NCI-H187 treated with DMSO at 0.1 percent for 48 hours (cell line): Measurements from ENCODE around the gene CAMKMT.
"Not testable (repeated sequence)": the region's sequence is repeated elsewhere in the genome, so short reads cannot be mapped to it uniquely, and the experiment has no call there.

Source experiments
- DNase-seq: peaks from one replicate; lab custom pipeline; 2025; lab: John Stamatoyannopoulos, UW

CAMKMT gene

GRCh38 chr2:44550561-44550960, 188.8 kb downstream of the CAMKMT start:
- DNase-seq: no peak

DNA sequence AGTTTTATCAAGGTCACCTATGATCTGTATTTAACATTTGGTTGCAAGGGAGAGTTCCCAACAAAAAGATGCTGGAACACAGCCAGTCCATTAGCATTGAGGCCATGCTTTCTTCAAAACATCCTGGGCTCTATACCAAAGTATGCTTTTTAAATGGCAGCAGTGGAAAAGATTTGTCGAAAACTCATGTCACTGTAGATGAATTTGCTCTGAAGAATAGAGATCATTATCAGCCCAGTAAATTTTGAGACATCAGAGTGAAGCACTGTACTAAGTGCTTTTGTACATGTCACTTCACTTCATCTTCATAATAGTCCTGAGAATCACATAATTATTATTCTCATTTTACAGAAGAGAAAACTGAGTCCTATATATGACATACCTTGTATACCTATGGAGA, 189.8 kb downstream of the CAMKMT start:
- no peak for DNase-seq

DNA sequence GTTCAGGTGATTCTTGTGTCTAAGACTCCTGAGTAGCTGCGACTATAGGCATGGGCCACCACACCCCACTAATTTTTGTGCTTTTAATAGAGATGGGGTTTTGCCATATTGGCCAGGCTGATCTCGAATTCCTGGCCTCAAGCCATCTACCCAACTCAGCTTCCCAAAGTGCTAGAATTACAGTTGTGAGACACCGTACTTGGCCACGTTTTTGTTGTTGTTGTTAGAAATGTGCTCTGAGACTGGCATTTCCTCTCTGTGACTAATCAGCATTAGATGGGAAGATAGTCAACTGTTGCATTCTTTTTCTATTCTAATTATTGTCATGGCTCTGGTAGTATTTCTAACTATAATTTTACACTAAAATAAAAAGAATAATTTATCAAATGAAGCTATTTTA, 191.7 kb downstream of the CAMKMT start:
- DNase-seq: no peak

- no peak for DNase-seq
These were observed 194.0 kb downstream of the CAMKMT start for GRCh38 chr2:44555700-44556099.

GRCh38 chr2:44559108-44559507, 197.4 kb downstream of the CAMKMT start:
- no peak for DNase-seq

GRCh38 chr2:44560352-44560751, 198.6 kb downstream of the CAMKMT start:
- DNase-seq: no peak

DNA sequence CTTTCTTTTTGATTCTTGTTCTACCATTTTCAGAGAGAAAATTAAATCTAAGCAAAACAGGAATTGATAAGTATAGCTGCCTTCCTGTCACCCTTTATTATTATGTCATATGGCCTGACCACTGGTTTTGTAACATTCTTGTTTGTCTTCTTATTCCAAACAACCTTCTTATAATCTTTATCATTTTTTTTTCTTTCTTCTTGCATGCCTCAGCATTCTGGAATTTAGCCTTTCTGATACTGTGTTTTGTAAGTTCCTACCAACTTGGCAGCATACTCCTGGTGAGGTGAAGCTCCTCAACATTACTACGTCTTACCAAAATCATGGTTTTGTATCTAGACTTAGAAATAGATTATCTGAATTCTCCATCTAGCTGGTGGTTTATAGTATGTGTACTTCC, 199.2 kb downstream of the CAMKMT start:
- DNase-seq: no peak

GRCh38 chr2:44562737-44563136, 201.0 kb downstream of the CAMKMT start:
- no peak for DNase-seq

- no peak for DNase-seq
These were observed 203.0 kb downstream of the CAMKMT start for GRCh38 chr2:44564752-44565151.

GRCh38 chr2:44566059-44566458, 204.3 kb downstream of the CAMKMT start:
- DNase-seq: no peak

- no peak for DNase-seq
These were observed 207.7 kb downstream of the CAMKMT start for GRCh38 chr2:44569491-44569890.

GRCh38 chr2:44570271-44570670, 208.5 kb downstream of the CAMKMT start:
- DNase-seq: no peak

- no peak for DNase-seq
These were observed 209.0 kb downstream of the CAMKMT start for GRCh38 chr2:44570777-44571176.

- no peak for DNase-seq
These were observed 210.6 kb downstream of the CAMKMT start for GRCh38 chr2:44572196-44572900.

DNA sequence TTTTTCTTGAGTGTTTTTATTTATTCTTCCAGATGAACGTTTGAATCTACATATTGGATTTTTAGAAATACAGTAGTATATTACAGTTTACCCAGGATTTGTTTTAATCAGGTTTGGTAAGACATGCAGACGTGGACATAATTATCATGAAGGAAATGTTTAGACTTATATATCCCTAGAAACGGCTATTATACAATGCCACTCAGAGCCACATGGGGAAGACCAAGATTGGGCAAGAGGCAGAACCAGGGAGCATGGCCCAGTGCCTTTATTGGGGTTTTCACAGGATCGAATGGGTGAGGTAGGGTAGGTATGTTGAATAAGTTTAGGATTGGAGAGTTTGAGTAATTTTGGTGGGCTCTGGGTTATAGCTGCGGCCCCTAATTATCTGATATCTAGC, 212.2 kb downstream of the CAMKMT start:
- no peak for DNase-seq

DNA sequence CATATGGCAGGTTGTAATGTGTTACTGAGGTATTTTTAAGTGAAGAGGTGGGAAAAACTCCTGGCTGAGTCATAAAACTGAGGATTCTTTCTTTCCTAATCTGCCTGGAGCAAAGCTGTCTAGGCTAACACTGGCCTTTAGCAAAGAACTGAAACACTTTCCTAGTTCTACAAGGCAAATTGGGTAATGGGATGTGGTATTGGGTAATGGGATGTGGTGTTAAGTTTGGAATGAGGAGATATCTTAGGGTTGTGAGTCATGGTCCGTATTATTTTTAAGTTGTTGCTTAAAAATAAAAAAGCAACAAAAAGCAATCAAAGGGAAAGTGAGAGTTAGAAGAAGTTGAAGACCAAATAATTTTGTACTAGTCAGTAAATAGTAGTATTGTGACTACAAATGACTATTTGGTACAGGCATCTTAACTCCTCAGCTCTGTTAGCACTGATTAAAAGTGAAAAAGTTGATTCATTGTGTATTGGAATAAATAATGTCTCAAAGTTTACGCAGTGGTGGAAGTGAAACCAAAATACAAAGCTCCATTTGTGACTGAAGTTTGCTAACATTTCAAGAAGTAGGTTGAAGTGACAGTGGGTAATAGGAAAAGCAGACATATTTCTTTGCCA, 216.8 kb downstream of the CAMKMT start:
- DNase-seq: no peak

- no peak for DNase-seq
These were observed 217.5 kb downstream of the CAMKMT start for GRCh38 chr2:44579115-44579836.

- no peak for DNase-seq
These were observed 218.1 kb downstream of the CAMKMT start for GRCh38 chr2:44579837-44580230.

DNA sequence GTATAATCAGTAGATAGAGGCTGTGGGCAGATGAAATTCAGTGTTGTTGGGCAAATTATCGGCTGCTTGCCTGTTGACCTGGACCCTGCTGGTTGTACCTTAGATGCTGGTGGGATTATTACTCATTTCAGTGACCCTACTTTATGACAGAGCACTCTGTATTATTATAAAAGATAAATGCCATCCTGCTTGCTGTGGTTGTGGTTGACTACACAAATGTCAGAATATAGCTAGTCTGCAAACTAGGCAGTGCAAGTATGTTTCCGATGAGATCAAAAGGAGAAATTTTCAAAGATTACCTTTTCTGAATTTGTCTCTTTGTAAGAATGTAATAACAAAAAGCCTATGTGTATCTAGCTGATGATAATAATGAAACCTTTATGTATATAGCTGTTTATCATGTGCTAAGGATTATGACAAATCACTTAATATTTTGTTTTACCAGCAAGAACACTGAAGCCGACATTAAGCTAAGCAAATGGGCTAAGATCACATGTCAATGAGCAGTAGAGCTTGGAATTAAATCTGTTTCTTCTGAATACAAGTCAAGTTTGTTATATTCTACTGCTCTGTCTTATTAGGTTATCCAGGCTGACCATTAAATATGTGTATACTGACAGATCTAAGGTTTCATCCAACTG, 219.2 kb downstream of the CAMKMT start:
- DNase-seq: no peak

GRCh38 chr2:44582363-44583008, 220.7 kb downstream of the CAMKMT start:
- DNase-seq: no peak

DNA sequence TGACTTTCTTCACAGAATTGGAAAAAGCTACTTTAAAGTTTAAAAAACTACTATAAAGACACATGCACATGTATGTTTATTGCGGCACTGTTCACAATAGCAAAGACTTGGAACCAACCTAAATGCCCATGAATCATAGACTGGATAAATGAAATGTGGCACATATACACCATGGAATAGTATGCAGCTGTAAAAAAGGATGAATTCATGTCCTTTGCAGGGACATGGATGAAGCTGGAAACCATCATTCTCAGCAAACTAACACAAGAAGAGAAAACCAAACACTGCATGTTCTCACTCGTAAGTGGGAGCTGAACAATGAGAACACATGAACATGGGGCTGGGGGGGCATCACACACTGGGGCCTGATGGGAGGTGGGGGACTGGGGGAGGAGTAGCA, 233.9 kb downstream of the CAMKMT start:
- not testable (repeated sequence) for DNase-seq
